ENCODE data around the gene ZNF106.

ZNF106 gene

GRCh38 chr15:42457445-42458442 lies 33.2 kb downstream of the ZNF106 start:
- no peak for TF ChIP-seq CTCF (IDR thresholded peaks at IDR 0.05; ENCODE audit: low read depth, low read length, missing control alignments)
- peak; percentile 30 for DNase-seq (ENCODE audit: low read depth)
- no peak overlapping the region for H3K4me3 ChIP-seq (ENCODE audit: low read depth, low read length)

GRCh38 chr15:42456971-42457370 lies 34.0 kb downstream of the ZNF106 start:
- no peak for DNase-seq (ENCODE audit: low read depth)
- TF ChIP-seq CTCF (IDR thresholded peaks at IDR 0.05; ENCODE audit: low read depth, low read length, missing control alignments): no peak
- H3K4me3 ChIP-seq (ENCODE audit: low read depth, low read length): no peak overlapping the region

GRCh38 chr15:42456531-42456930 lies 34.4 kb downstream of the ZNF106 start:
- no peak for DNase-seq (ENCODE audit: low read depth)
- H3K4me3 ChIP-seq (ENCODE audit: low read depth, low read length): no peak overlapping the region
- no peak for TF ChIP-seq CTCF (IDR thresholded peaks at IDR 0.05; ENCODE audit: low read depth, low read length, missing control alignments)

GRCh38 chr15:42453826-42454225 lies 37.1 kb downstream of the ZNF106 start:
- DNase-seq (ENCODE audit: low read depth): no peak
- no peak overlapping the region for H3K4me3 ChIP-seq (ENCODE audit: low read depth, low read length)
- no peak for TF ChIP-seq CTCF (IDR thresholded peaks at IDR 0.05; ENCODE audit: low read depth, low read length, missing control alignments)

GRCh38 chr15:42450425-42450790 lies 40.5 kb downstream of the ZNF106 start:
- TF ChIP-seq CTCF (IDR thresholded peaks at IDR 0.05; ENCODE audit: low read depth, low read length, missing control alignments): no peak
- DNase-seq (ENCODE audit: low read depth): no peak
- H3K4me3 ChIP-seq (ENCODE audit: low read depth, low read length): no peak overlapping the region

GRCh38 chr15:42449770-42450424 lies 41.0 kb downstream of the ZNF106 start:
- DNase-seq (ENCODE audit: low read depth): no peak
- no peak for TF ChIP-seq CTCF (IDR thresholded peaks at IDR 0.05; ENCODE audit: low read depth, low read length, missing control alignments)
- H3K4me3 ChIP-seq (ENCODE audit: low read depth, low read length): no peak overlapping the region

All from GM12864 (cell line).